Pulmonary artery endothelial cell (primary cell): ENCODE measurements around the gene FLNB. TPM values are rescaled to one million over a fixed set of nuclear protein-coding genes. Genes with fewer than 3 reads are reported as not detected.
A peak's percentile ranks its signal among the peaks of the same experiment; 100 is the strongest.

Experiments used
- DNase-seq: peaks from one replicate; pipeline ENCODE4 v3.0.0-alpha.2; 2011; ENCODE audit warnings: low read depth, low spot score
- total RNA-seq: library from RNA; depleted of rRNA; stranded (reverse); fragments of >200 nt; gene quantifications from 2 replicates; pipeline ENCODE4 v1.2.3, GENCODE V29; 2014

Gene FLNB
- total RNA-seq, 1 donor from 2014 or later, result 1,024 TPM

GRCh38 chr3:58134468-58134867 is 126.2 kb downstream of the FLNB start:
- no peak for DNase-seq

DNA sequence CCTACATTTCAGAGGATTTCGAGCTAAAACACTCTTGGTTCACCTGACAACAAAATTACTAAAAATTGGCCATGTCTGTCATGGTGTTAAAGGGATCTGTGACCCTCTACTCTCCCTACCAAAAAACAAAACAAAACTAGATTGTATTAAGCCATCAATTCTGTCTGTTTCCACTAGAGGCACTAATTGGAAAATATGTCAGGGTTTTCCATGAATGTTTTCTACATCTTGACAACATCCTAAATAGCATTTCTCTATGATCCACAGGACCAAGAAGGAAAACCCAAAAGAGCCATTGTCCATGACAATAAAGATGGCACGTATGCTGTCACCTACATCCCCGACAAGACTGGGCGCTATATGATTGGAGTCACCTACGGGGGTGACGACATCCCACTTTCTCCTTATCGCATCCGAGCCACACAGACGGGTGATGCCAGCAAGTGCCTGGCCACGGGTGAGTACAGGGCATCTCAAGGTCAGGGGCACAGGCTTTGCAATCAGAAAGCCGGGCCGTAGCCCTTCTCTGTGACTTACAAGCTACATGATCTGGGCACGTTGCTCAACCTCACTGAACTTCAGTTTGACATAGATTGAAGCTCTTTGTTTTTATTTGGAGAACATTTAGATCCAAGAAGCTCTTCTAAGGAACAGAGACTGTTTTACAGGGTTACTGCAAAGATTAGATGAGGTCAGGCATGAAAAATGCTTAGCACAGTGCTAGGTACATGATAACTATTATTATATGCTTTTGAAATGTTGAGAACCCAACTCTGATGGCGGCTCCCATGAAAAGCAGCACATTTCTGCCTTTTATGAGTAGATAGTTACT is 127.7 kb downstream of the FLNB start:
- DNase-seq, result no peak

DNA sequence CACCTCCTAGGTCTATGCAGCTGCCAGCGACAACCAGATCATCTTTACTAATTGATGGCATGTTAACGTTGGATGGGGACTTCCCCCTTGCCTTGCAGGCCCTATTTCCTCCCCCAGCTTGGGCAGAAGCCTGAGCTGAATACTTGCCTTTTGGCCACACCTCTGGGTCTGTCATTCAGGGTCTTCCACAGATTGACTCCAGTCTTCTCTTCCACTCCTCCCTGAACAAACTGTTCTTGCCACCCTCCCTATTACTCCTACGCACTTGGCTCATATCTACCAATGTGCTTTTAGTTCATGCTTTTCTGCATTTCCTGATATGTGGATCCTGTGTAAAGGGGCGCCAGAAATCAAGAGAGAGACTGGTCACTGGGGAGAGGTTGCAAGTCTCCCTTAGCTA is 129.1 kb downstream of the FLNB start:
- no peak for DNase-seq

DNA sequence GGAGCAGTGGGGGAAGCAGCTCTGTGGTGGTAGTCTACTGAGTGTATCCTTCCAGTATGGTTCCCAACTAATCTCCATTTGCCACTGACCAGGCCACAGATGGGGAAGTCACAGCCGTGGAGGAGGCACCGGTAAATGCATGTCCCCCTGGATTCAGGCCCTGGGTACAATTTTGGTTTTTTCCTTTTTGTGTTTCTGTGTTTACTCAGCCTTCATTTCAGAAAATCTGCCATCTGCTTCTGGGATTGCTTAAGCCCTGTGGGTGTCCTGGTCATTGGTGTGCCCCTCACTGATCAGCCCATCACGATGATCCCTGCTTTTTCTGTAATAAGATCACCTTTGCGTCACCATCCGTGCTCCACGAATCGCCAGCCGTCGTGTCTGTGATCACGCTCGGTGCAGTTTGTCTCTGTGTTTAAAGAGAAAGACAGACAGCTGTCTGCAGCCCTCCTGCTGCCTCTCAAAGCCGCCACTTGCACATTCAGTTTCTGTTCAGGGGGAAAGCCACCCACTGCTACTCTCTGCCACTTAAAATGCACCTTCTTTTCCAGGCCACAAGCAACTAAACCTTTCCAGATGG is 133.6 kb downstream of the FLNB start:
- DNase-seq, result no peak

DNA sequence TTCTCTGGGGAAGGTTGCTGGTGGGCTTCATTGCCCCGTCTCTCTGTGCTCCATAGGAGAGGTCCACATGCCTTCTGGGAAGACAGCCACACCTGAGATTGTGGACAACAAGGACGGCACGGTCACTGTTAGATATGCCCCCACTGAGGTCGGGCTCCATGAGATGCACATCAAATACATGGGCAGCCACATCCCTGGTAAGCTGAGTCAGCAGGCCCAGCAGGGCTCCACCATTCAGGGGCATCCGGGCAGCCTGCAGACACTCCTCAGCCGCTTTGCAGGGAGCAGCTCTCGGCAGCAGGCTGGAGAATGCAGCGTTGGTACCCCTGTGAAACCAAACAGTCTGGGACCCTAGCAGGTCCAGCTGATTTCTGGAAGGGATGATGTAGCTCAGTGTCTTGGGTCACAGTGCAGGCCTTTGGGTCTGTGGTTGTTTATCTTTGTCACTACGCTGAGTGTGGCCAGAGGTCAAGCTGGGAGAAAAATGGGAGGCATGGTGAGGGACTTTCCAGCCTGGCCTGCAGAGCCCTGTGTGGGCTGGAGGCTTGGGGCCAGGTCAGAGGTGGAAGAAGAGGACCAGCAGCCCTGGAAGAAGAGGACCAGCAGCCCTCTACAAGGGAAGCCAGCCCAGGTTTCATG is 135.3 kb downstream of the FLNB start:
- DNase-seq, result no peak

DNA sequence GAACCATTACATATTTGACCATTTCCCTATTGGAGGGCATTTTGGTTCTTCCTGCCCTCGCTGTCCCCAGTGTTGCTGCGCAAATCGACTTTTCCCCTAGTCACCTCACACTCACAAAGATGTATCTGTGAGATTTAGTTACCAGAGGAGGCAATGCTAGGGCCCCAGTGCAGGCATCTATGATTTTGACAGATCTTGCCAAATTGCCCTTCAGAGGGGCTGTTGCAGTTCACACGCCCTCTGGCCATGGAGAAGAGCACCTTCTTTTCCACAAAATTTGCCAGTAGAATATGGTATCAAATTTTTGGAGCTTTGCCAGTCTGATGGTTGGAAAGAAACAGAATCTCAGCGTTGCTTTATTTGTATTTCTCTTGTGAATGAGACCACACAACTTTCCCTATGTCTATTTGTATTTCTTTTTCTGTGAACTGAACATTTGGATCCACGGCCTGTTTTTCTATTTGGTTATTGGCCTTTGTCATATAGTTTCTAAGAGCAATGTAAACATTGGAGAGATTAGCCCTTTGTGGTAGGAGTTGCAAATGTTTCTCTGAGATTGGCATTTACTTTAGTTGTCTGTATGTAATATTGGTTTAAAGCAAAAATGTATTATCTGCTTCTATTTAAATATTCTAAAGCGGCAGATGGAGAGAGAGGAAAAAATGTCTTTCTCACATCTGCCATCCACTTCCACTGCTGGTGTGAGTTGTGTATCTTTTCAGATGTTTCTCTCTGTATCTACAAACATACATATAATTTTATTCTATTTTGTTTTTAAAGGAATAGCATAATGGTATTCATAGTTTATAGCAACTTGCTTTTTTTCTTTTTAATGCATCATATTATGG is 136.5 kb downstream of the FLNB start:
- no peak for DNase-seq

DNA sequence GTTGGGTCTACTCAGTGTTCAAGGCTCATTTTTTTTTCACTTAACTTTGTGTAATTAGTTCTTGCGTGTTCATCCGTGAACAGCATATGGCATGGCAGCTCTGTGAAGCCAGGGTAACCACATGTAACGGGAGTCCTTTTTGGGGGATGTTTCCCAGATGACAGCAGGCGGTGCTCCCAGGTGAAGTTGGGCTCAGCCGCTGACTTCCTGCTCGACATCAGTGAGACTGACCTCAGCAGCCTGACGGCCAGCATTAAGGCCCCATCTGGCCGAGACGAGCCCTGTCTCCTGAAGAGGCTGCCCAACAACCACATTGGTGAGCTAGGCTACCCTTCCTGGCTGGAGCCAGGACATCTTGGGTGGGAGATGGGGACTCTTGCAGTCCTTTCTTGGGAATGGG is 139.8 kb downstream of the FLNB start:
- DNase-seq, result no peak

- no peak for DNase-seq
These were observed 142.0 kb downstream of the FLNB start for GRCh38 chr3:58150130-58150809.

GRCh38 chr3:58150810-58151199 is 142.6 kb downstream of the FLNB start:
- no peak for DNase-seq

DNA sequence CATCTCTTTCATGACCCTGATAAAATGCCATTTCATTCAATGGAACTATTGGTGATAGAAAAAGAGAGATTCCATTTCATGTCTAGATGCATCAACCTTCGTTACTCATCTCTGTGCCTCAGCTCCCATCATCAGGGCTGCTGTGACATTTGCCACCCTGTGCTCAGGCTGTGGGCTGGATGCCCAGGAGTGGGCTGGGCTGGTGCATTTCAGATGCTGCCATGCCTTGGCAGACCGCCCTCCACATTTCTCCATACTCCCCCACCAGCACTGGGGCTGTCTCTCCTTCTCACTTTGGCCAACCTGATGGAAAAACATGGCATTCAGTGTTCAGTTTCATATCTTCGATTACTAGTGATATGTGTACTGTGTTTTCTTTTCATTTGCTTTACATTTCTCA is 143.4 kb downstream of the FLNB start:
- no peak for DNase-seq

GRCh38 chr3:58152225-58153015 is 144.2 kb downstream of the FLNB start:
- no peak for DNase-seq

DNA sequence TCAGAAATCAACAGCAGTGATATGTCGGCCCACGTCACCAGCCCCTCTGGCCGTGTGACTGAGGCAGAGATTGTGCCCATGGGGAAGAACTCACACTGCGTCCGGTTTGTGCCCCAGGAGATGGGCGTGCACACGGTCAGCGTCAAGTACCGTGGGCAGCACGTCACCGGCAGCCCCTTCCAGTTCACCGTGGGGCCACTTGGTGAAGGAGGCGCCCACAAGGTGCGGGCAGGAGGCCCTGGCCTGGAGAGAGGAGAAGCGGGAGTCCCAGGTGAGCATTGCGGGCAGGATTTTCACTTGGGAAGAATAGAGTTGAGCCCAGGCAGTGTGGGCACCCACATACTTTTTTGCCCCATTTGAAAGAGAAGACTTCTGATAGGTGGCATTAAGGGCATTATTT is 145.1 kb downstream of the FLNB start:
- DNase-seq, result no peak

- no peak for DNase-seq
These were observed 146.6 kb downstream of the FLNB start for GRCh38 chr3:58154626-58155449.

DNA sequence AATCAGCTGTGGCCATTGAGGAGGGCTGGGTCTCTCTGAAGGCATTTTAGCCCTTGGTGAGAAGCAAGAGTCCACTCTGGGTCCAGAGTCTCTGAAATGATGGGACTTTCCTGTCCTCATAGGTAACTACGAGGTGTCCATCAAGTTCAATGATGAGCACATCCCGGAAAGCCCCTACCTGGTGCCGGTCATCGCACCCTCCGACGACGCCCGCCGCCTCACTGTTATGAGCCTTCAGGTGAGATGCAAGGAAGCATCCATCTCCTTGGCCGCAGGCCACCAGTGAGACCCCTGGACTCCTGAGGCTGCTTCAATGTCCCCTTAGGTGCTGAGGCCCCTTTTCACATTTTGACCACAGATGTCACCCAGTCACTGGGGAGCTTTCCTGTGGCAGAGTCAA is 147.6 kb downstream of the FLNB start:
- DNase-seq, result no peak

DNA sequence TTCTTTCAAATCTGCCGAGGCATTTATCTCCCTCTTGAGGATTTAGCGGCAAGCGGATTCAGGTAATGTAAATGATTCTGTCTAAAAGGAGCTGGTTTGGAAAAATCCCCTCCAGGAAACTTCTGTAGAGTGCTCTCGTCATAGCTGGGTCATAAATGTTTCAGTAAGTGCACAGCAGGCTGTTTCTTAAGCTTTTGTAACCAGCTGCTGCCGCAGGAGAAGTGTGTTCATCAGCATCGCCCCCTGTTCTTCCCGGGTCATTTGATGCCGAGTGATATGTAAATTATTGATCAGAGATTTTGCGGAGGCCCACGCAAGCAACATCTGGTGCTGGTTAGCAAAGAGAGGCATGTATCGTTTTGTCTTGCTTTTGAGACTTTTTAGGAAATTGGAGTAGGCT is 149.5 kb downstream of the FLNB start:
- no peak for DNase-seq

DNA sequence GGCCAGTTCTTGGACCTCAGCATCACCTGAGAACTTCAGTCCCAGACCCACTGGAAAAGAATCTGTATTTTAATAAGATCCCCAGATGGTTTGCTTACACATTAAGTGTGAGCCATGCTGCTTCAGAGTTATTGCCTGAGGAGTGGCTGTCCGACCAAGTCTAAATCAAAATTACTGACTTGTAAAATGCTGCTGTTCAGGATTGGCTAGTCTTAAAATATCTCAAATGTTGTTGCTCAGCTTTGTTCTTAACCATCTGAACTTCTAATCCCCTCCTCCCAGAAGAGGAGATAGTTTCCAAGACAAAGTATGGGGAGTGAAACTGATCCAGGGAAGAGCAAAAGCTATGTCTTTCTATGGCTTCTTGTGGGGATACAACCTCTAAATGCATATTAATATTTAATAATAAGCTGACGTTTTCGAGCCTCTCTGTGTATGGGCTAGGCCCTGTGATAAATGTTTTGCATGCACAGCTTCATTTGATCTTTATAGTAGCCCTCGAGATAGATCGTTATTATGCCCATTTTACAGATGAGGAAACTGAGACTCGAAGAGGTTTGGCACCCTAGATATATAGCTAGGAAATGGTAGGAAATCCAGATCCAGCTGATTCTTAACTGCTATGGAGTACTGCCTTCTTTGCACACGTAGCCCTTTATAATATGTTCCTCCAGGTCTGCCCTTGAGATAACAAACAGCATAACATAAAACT is 150.4 kb downstream of the FLNB start:
- DNase-seq, result no peak

GRCh38 chr3:58160399-58160798 is 152.2 kb downstream of the FLNB start:
- DNase-seq, result no peak

DNA sequence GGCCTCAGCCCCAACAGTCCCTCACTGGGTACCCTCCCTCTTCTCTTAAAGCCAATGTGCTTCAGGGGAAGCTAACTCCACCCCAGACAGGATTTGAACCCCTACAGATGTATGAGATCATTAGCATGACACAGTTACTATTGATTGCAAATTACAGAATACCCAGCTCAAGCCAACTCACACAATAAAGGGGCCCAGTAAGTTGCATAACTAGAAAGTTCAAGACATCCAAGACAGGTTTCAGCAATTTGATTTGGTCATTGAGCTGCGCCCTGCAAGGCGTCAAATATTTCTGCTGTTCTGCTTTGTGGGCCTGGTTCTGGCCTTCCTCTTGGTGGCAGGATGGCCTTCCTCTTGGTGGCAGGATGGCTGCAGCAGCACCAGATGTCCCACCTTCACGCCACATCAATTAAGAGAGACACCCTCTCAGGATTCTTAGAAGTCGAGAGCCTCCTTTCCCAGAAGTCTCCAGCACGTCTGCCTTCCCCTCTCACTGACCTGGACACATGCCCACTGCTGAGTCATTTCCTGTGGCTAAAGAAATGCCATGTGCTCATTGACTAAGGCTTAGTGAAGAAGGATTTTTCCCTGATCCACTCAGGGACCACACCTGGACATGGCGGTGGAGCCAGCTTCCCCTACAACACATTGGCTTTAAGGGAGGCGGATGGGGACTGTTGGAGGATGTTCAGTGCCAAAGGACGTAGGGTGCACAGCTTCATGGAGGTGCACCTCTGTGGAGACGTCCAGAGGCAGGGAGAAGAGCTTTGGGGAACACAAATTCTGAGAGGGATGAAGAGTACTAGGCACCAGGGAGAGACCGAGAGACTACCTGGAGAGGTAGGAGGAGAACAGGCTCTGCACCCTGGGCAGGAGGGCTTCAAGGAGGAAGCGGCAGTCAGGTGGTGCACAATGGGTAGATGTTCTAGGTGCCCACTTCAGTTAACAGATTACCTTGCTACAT is 153.5 kb downstream of the FLNB start:
- peak; percentile 88 for DNase-seq
